Measurements from ENCODE around the gene OR2T5.
"Not testable (repeated sequence)": the region's sequence is repeated elsewhere in the genome, so short reads cannot be mapped to it uniquely, and the experiment has no call there.

DNA sequence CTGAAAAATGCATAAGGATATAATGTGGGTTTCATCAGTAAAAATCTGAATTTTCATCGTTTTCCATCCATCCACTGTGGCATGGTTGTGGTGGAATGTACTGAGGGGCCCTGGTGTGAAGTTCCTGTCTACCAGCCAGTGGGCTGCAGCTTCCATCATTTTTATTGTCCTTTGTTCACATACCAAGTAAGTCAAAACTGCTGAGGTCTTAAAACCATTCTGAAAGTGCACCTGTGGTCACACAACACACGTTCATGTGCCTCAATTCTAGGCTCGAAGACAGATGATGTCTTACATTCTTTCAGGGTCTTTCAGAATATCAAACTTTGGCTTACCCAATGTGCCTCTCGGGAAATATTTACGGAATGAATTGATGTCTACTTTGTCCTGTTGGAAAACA, 49.1 kb upstream of the OR2T5 start:
- not testable (repeated sequence) for TF ChIP-seq CTCF, EZH2 (IDR thresholded peaks at IDR 0.05)
